Coronary artery (tissue), 2 donors: ENCODE results near the gene GAGE2A.

Experiments used
- DNase-seq: peaks from one replicate; pipeline ENCODE4 v3.0.0-alpha.2; 2017; ENCODE audit warnings: low spot score
- H3K27ac ChIP-seq, 2 donors: fragments of 200-600 bp; sonication (generic); one replicate each; pipeline ENCODE4 v1.5.1; 2016 to 2019
- H3K4me3 ChIP-seq: fragments of 200-600 bp; sonication (generic); 2 replicates; pipeline ENCODE4 v1.5.1; 2016; ENCODE audit warnings: mild to moderate bottlenecking, moderate library complexity
- TF ChIP-seq, protein P1 (sequence below): fragments of 200-600 bp; sonication (generic); IDR thresholded peaks from one replicate; pipeline ENCODE4 v1.5.1; 2019; ENCODE audit warnings: antibody characterized with exemption

Gene GAGE2A

GRCh38 chrX:49627086-49627777 lies 37.9 kb downstream of the GAGE2A start:
- Histone ChIP-seq H3K4me3 (no peak overlapping the region), H3K27ac (no peak overlapping the region)
- no peak for DNase-seq
- TF ChIP-seq, protein P1, sequence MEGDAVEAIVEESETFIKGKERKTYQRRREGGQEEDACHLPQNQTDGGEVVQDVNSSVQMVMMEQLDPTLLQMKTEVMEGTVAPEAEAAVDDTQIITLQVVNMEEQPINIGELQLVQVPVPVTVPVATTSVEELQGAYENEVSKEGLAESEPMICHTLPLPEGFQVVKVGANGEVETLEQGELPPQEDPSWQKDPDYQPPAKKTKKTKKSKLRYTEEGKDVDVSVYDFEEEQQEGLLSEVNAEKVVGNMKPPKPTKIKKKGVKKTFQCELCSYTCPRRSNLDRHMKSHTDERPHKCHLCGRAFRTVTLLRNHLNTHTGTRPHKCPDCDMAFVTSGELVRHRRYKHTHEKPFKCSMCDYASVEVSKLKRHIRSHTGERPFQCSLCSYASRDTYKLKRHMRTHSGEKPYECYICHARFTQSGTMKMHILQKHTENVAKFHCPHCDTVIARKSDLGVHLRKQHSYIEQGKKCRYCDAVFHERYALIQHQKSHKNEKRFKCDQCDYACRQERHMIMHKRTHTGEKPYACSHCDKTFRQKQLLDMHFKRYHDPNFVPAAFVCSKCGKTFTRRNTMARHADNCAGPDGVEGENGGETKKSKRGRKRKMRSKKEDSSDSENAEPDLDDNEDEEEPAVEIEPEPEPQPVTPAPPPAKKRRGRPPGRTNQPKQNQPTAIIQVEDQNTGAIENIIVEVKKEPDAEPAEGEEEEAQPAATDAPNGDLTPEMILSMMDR, result no peak

DNA sequence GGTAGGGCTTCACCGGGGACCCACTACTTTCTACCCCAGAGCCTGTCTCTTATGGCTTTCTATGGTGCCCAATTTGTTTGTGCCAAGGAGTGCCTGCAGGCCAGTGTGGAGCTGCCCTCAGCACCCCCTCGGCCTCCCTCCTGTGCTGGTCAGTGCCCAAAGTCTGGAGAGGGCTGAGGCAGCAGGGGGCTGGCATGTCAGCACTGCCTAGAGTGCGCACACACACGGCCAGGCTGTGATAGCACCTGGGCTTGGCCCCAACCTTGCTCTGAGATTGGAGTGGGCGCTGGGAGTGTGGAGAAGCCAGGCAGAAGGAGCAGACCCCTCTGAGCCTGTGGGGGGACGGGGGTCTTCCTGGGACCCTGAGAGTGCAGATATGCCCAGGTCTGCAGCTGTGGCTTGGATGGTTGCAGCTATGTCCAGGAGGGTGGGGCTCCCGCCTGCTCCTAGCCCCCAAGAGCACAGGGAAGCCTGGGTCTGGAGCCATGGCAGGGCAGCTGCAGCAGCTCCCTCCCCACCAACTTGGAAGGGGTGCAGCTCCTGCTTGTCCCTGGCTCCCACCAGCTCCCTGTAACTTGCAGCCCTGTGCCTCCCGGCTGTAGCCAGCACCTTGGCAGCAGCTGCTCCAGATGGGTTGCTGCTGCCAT lies 55.8 kb downstream of the GAGE2A start:
- DNase-seq, result no peak
- TF ChIP-seq, protein P1, result no peak
- no peak overlapping the region for H3K4me3 ChIP-seq
- H3K27ac ChIP-seq, result no peak overlapping the region
